NCI-H187 treated with DMSO at 0.1 percent for 48 hours (cell line): ENCODE data around the gene HTRA1.

Experiments used
- DNase-seq: peaks from one replicate; lab custom pipeline; 2025; lab: John Stamatoyannopoulos, UW

The HTRA1 gene

GRCh38 chr10:122474131-122474818 lies 12.9 kb downstream of the HTRA1 start:
- no peak for DNase-seq

GRCh38 chr10:122475100-122475499 lies 13.7 kb downstream of the HTRA1 start:
- no peak for DNase-seq

- no peak for DNase-seq
Measured at GRCh38 chr10:122475591-122476332, 14.4 kb downstream of the HTRA1 start.

GRCh38 chr10:122476333-122476695 lies 15.0 kb downstream of the HTRA1 start:
- DNase-seq, result no peak

- DNase-seq, result no peak
Measured at GRCh38 chr10:122477436-122477835, 16.1 kb downstream of the HTRA1 start.

GRCh38 chr10:122478971-122479370 lies 17.6 kb downstream of the HTRA1 start:
- no peak for DNase-seq

GRCh38 chr10:122480146-122480833 lies 18.9 kb downstream of the HTRA1 start:
- no peak for DNase-seq

GRCh38 chr10:122481296-122482056 lies 20.1 kb downstream of the HTRA1 start:
- DNase-seq, result no peak

GRCh38 chr10:122484276-122485060 lies 23.1 kb downstream of the HTRA1 start:
- DNase-seq, result no peak

- DNase-seq, result no peak
Measured at GRCh38 chr10:122485670-122486069, 24.3 kb downstream of the HTRA1 start.

- no peak for DNase-seq
Measured at GRCh38 chr10:122486406-122487080, 25.2 kb downstream of the HTRA1 start.

GRCh38 chr10:122487174-122487765 lies 25.9 kb downstream of the HTRA1 start:
- DNase-seq, result peak; percentile 21

GRCh38 chr10:122490268-122490667 lies 28.9 kb downstream of the HTRA1 start:
- no peak for DNase-seq

GRCh38 chr10:122490786-122491680 lies 29.7 kb downstream of the HTRA1 start:
- DNase-seq, result no peak

GRCh38 chr10:122492006-122492405 lies 30.7 kb downstream of the HTRA1 start:
- DNase-seq, result no peak

- no peak for DNase-seq
Measured at GRCh38 chr10:122492999-122493481, 31.7 kb downstream of the HTRA1 start.

GRCh38 chr10:122493761-122494160 lies 32.4 kb downstream of the HTRA1 start:
- DNase-seq, result no peak

GRCh38 chr10:122494173-122494820 lies 32.9 kb downstream of the HTRA1 start:
- no peak for DNase-seq

GRCh38 chr10:122494833-122495232 lies 33.5 kb downstream of the HTRA1 start:
- DNase-seq, result no peak
